ENCODE results near the gene MED12L. TPM values are rescaled to one million over a fixed set of nuclear protein-coding genes. Genes with fewer than 3 reads are reported as not detected.

Gene MED12L
- total RNA-seq, 1 experiment from 2014 or later = 3.0 TPM

DNA sequence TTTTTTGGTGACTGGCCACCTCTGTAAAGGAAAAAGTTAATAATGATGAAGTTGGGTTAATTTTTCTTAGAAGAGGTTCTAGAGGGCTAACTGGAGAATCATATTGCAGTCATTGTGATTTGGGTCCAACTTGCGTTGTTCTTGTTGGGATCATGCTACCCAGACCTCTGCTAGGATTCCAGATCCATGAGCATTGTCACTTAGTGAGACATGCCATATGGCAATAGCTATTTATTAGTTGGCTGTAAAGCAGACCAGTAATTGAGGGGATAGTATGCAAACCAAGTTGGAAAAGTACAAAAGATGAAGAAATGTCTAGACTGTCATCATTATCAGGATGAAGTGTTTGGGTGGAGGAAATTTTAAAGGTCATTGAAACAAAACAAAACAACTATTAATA lies 329.8 kb downstream of the MED12L start:
- Histone ChIP-seq H3K27me3 (ENCODE audit: insufficient read depth, low read depth) (no peaks in the 10 kb centered on the region), H3F3A (ENCODE audit: insufficient read depth, low read depth) (no peaks in the 10 kb centered on the region), H3K4me3 (no peak overlapping the region), H3K4me2 (no peak overlapping the region), H3K4me1 (replicated peaks; ENCODE audit: insufficient read depth) (no peaks in the 10 kb centered on the region), H4K20me1 (ENCODE audit: insufficient read depth) (no peaks in the 10 kb centered on the region), H3K9me2 (ENCODE audit: insufficient read depth) (no peaks in the 10 kb centered on the region), H3K36me3 (ENCODE audit: low read depth) (no peaks in the 10 kb centered on the region), H2AFZ (no peak overlapping the region), H3K27ac (no peak overlapping the region), H3K79me2 (ENCODE audit: low read depth) (no peaks in the 10 kb centered on the region), H3K9me3 (ENCODE audit: insufficient read depth, low read depth) (no peaks in the 10 kb centered on the region)
- TF ChIP-seq, protein P1, sequence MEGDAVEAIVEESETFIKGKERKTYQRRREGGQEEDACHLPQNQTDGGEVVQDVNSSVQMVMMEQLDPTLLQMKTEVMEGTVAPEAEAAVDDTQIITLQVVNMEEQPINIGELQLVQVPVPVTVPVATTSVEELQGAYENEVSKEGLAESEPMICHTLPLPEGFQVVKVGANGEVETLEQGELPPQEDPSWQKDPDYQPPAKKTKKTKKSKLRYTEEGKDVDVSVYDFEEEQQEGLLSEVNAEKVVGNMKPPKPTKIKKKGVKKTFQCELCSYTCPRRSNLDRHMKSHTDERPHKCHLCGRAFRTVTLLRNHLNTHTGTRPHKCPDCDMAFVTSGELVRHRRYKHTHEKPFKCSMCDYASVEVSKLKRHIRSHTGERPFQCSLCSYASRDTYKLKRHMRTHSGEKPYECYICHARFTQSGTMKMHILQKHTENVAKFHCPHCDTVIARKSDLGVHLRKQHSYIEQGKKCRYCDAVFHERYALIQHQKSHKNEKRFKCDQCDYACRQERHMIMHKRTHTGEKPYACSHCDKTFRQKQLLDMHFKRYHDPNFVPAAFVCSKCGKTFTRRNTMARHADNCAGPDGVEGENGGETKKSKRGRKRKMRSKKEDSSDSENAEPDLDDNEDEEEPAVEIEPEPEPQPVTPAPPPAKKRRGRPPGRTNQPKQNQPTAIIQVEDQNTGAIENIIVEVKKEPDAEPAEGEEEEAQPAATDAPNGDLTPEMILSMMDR (conservative IDR thresholded peaks at IDR 0.05) = no peak
- no peak for TF ChIP-seq EZH2 (IDR thresholded peaks at IDR 0.05; ENCODE audit: low read depth)
- ChIA-PET CTCF (no interaction called here), POLR2A (ENCODE audit: unreplicated experiment) (no interaction called here)
- intact Hi-C loops (cut with micrococcal nuclease; ENCODE audit: unreplicated experiment) = no loop called here
- no TSS peak for BruUV-seq (replicated peaks)
- DNase-seq = no peak

DNA sequence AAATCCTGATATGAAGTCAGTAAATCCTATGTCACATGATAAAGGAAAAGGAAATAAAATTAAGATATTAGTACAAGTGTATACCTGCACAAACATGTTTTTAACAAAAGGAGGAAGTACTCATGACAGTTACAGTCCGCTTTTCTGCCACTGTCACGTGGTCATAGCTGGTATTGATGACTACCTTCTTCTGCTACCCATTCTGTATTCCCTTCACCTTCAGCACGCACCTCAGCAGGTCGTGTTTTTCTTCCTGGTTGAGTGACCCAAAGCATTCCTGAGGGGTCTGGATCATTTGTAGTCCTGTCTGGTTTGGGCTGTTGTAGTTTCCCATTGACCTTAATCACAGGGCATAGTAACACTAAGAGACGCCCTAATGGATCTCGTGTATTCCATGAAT lies 334.3 kb downstream of the MED12L start:
- Histone ChIP-seq H3K4me3 (no peak overlapping the region), H3F3A (ENCODE audit: insufficient read depth, low read depth) (no peaks in the 10 kb centered on the region), H3K9me2 (ENCODE audit: insufficient read depth) (no peaks in the 10 kb centered on the region), H3K27me3 (ENCODE audit: insufficient read depth, low read depth) (no peaks in the 10 kb centered on the region), H4K20me1 (ENCODE audit: insufficient read depth) (no peaks in the 10 kb centered on the region), H3K4me2 (no peak overlapping the region), H3K4me1 (replicated peaks; ENCODE audit: insufficient read depth) (no peaks in the 10 kb centered on the region), H3K9me3 (ENCODE audit: insufficient read depth, low read depth) (no peaks in the 10 kb centered on the region), H2AFZ (no peak overlapping the region), H3K27ac (no peak overlapping the region), H3K36me3 (ENCODE audit: low read depth) (no peaks in the 10 kb centered on the region), H3K79me2 (ENCODE audit: low read depth) (no peaks in the 10 kb centered on the region)
- intact Hi-C loops (cut with micrococcal nuclease; ENCODE audit: unreplicated experiment) = no loop called here
- no TSS peak for BruUV-seq (replicated peaks)
- DNase-seq = no peak
- POLR2A ChIA-PET (ENCODE audit: unreplicated experiment) = no interaction called here
- CTCF ChIA-PET = no interaction called here
- TF ChIP-seq EZH2 (IDR thresholded peaks at IDR 0.05; ENCODE audit: low read depth) = no peak
- TF ChIP-seq, protein P1 (conservative IDR thresholded peaks at IDR 0.05) = no peak

DNA sequence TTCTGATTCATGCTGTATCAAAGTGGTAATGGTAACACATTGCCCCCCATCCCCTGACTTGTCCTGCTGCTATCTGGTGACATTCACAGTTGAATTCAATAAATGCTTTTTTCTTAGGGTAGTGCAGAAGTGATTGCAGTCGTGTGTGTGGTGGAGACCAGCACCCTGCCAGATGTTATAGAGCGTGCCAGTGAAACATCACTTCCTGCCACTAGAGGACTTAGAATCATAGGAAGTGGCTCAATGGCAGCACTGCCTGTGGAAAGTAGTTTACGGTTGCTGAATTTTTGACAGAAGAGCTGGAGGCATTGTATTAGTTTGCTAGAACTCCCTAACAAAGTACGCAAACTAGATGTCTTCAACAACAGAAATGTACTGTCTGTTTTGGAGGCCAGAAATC lies 336.5 kb downstream of the MED12L start:
- H3K27me3 ChIP-seq (ENCODE audit: insufficient read depth, low read depth) = no peaks in the 10 kb centered on the region

More for the DNA sequence above, 336.5 kb downstream of the MED12L start:
- Histone ChIP-seq H3K79me2 (ENCODE audit: low read depth) (no peaks in the 10 kb centered on the region), H3K9me2 (ENCODE audit: insufficient read depth) (no peaks in the 10 kb centered on the region), H3K4me2 (no peak overlapping the region), H3K27ac (no peak overlapping the region), H3K9me3 (ENCODE audit: insufficient read depth, low read depth) (no peaks in the 10 kb centered on the region), H4K20me1 (ENCODE audit: insufficient read depth) (no peaks in the 10 kb centered on the region), H2AFZ (no peak overlapping the region), H3K4me1 (replicated peaks; ENCODE audit: insufficient read depth) (no peaks in the 10 kb centered on the region), H3F3A (ENCODE audit: insufficient read depth, low read depth) (no peaks in the 10 kb centered on the region), H3K36me3 (ENCODE audit: low read depth) (no peaks in the 10 kb centered on the region), H3K4me3 (no peak overlapping the region)
- intact Hi-C loops (cut with micrococcal nuclease; ENCODE audit: unreplicated experiment) = no loop called here
- TF ChIP-seq, protein P1 (conservative IDR thresholded peaks at IDR 0.05) = no peak
- TF ChIP-seq EZH2 (IDR thresholded peaks at IDR 0.05; ENCODE audit: low read depth) = no peak
- ChIA-PET POLR2A (ENCODE audit: unreplicated experiment) (no interaction called here), CTCF (no interaction called here)
- BruUV-seq (replicated peaks) = no TSS peak
- DNase-seq = no peak
